Neuronal stem cell (in vitro differentiated cells): ENCODE data around the gene DIDO1.

Source experiments
- DNase-seq: peaks from one replicate; pipeline ENCODE4 v3.0.0-alpha.2; 2013; ENCODE audit warnings: low spot score
- H2AFZ ChIP-seq: one replicate; pipeline ENCODE4 v1.6.1; 2013; ENCODE audit warnings: mild to moderate bottlenecking, low read length, inconsistent platforms
- H2AK5ac ChIP-seq: 2 replicates; pipeline ENCODE4 v1.6.1; 2013; ENCODE audit warnings: low read depth, mild to moderate bottlenecking, inconsistent platforms, low read length, moderate library complexity, mixed read lengths
- H2BK120ac ChIP-seq: 2 replicates; pipeline ENCODE4 v1.6.1; 2013; ENCODE audit warnings: low read depth, mild to moderate bottlenecking, inconsistent platforms, low read length, moderate library complexity, mixed read lengths
- H2BK12ac ChIP-seq: one replicate; pipeline ENCODE4 v1.6.1; 2013; ENCODE audit warnings: low read length, inconsistent platforms
- H2BK15ac ChIP-seq: 2 replicates; pipeline ENCODE4 v1.6.1; 2013; ENCODE audit warnings: mild to moderate bottlenecking, low read length, inconsistent platforms, mixed read lengths
- H2BK5ac ChIP-seq: one replicate; pipeline ENCODE4 v1.6.1; 2013; ENCODE audit warnings: inconsistent platforms, mild to moderate bottlenecking, low read length, moderate library complexity
- H3K14ac ChIP-seq: one replicate; pipeline ENCODE4 v1.6.1; 2013; ENCODE audit warnings: low read length, inconsistent platforms
- H3K18ac ChIP-seq: 2 replicates; pipeline ENCODE4 v1.6.1; 2013; ENCODE audit warnings: low read length, inconsistent platforms
- H3K23ac ChIP-seq: 2 replicates; pipeline ENCODE4 v1.6.1; 2013; ENCODE audit warnings: low read depth, mild to moderate bottlenecking, mixed read lengths, low read length, inconsistent platforms; ENCODE audit not compliant: poor library complexity
- H3K27ac ChIP-seq: replicated peaks from 3 replicates; pipeline ENCODE4 v1.5.1; 2013; ENCODE audit warnings: low read length, inconsistent platforms
- H3K27me3 ChIP-seq, 3 experiments: 2 replicates each; pipeline ENCODE4 v1.6.1; 2013; ENCODE audit warnings: low read length in 3 of 3, mild to moderate bottlenecking in 2 of 3, inconsistent platforms in 1 of 3, low read depth in 1 of 3, mixed read lengths in 1 of 3, moderate library complexity in 1 of 3; ENCODE audit not compliant: control insufficient read depth in 3 of 3, insufficient read depth in 3 of 3
- H3K36me3 ChIP-seq, 2 donors: replicated peaks in 1 of 2; 2 replicates each; pipeline ENCODE4 v1.6.1; 2013; ENCODE audit warnings: low read length in 2 of 2; ENCODE audit not compliant: control insufficient read depth in 2 of 2, insufficient read depth in 2 of 2
- H3K4ac ChIP-seq: 2 replicates; pipeline ENCODE4 v1.6.1; 2013; ENCODE audit warnings: inconsistent platforms, mild to moderate bottlenecking, low read length, moderate library complexity
- H3K4me1 ChIP-seq, 2 donors: 1 replicate in 1 of 2; 2 replicates in 1 of 2; pipeline ENCODE4 v1.6.1; 2013; ENCODE audit warnings: low read length in 2 of 2, low read depth in 1 of 2; ENCODE audit not compliant: control insufficient read depth in 2 of 2, insufficient read depth in 1 of 2
- H3K4me2 ChIP-seq: one replicate; pipeline ENCODE4 v1.6.1; 2013; ENCODE audit warnings: mild to moderate bottlenecking, low read length, inconsistent platforms; ENCODE audit not compliant: insufficient read depth, poor library complexity, severe bottlenecking
- H3K4me3 ChIP-seq, 2 donors: 2 replicates each; pipeline ENCODE4 v1.5.1; 2013; ENCODE audit warnings: low read length in 2 of 2, mild to moderate bottlenecking in 2 of 2, inconsistent platforms in 1 of 2, moderate library complexity in 1 of 2
- H3K79me1 ChIP-seq: one replicate; pipeline ENCODE4 v1.6.1; 2013; ENCODE audit warnings: low read depth, mild to moderate bottlenecking, inconsistent platforms, low read length, moderate library complexity
- H3K9ac ChIP-seq: one replicate; pipeline ENCODE4 v1.6.1; 2013; ENCODE audit warnings: mild to moderate bottlenecking, low read depth, low read length, inconsistent platforms; ENCODE audit not compliant: poor library complexity
- H3K9me3 ChIP-seq, 2 donors: replicated peaks in 1 of 2; 2 replicates each; pipeline versions ENCODE3 to v1.6.1; 2013; ENCODE audit warnings: low read length in 2 of 2, mild to moderate bottlenecking in 2 of 2, inconsistent platforms in 1 of 2, low read depth in 1 of 2, mixed read lengths in 1 of 2, moderate library complexity in 1 of 2; ENCODE audit not compliant: control insufficient read depth in 2 of 2, insufficient read depth in 1 of 2
- H4K8ac ChIP-seq: one replicate; pipeline ENCODE4 v1.6.1; 2013; ENCODE audit warnings: low read depth, mild to moderate bottlenecking, inconsistent platforms, low read length, moderate library complexity
- H4K91ac ChIP-seq: one replicate; pipeline ENCODE4 v1.6.1; 2013; ENCODE audit warnings: low read length, low read depth, mild to moderate bottlenecking, inconsistent platforms; ENCODE audit not compliant: poor library complexity
- WGBS, 2 donors: extraction: QIAGEN DNeasy Blood & Tissue Kit; methylation state at CpG; one replicate each; pipeline ENCODE4 v1.1.7; 2013; ENCODE audit warnings: missing lambda C conversion rate in 2 of 2, mixed read lengths in 1 of 2; ENCODE audit not compliant: insufficient read length in 2 of 2, insufficient replicate concordance in 1 of 2; ENCODE audit errors: extremely low coverage in 2 of 2; 5-methylcytosine and 5-hydroxymethylcytosine counted together

DIDO1 gene

GRCh38 chr20:62951143-62951895, 25.0 kb upstream of the DIDO1 start:
- H3K36me3 ChIP-seq: peaks cover 23 to 49% of the 10 kb centered on the region in 2 donors
- no peak overlapping the region for H3K9ac ChIP-seq
- H3K79me1 ChIP-seq: peaks cover 7% of the 10 kb centered on the region
- no peak overlapping the region for H3K4ac ChIP-seq
- H3K4me3 ChIP-seq: no peak overlapping the region
- WGBS, 2 donors: no CpG with 5 or more reads among the region's 11 CpGs
- peaks cover 16 to 18% of the 10 kb centered on the region in 2 donors for H3K4me1 ChIP-seq
- no peak for DNase-seq
- no peak overlapping the region for H3K4me2 ChIP-seq
- no peak overlapping the region for H2BK15ac ChIP-seq
- H3K18ac ChIP-seq: no peak overlapping the region
- H4K8ac ChIP-seq: no peak overlapping the region
- H3K27ac ChIP-seq: no peak overlapping the region
- H2AK5ac ChIP-seq: no peak overlapping the region
- no peak overlapping the region for H2BK5ac ChIP-seq
- no peak overlapping the region for H2AFZ ChIP-seq
- no peak overlapping the region for H4K91ac ChIP-seq
- H3K23ac ChIP-seq: no peak overlapping the region
- H3K9me3 ChIP-seq: peaks cover 3 to 10% of the 10 kb centered on the region in 2 donors
- H2BK12ac ChIP-seq: no peak overlapping the region
- H2BK120ac ChIP-seq: no peak overlapping the region
- no peak overlapping the region for H3K14ac ChIP-seq
- H3K27me3 ChIP-seq: peaks cover 0 to 3% (median 0%) of the 10 kb centered on the region in 3 experiments

- Histone ChIP-seq H3K23ac (no peak overlapping the region), H3K9me3 (peaks cover 3 to 10% of the 10 kb centered on the region in 2 donors), H3K4me1 (peaks cover 12 to 16% of the 10 kb centered on the region in 2 donors), H3K36me3 (peaks cover 29 to 55% of the 10 kb centered on the region in 2 donors), H4K91ac (no peak overlapping the region), H4K8ac (no peak overlapping the region), H2AK5ac (no peak overlapping the region), H3K4ac (no peak overlapping the region), H2AFZ (no peak overlapping the region), H3K79me1 (peaks cover 7% of the 10 kb centered on the region), H3K9ac (no peak overlapping the region), H3K14ac (no peak overlapping the region), H3K4me2 (no peak overlapping the region), H3K27me3 (peaks cover 0 to 3% (median 0%) of the 10 kb centered on the region in 3 experiments), H2BK5ac (no peak overlapping the region), H3K4me3 (no peak overlapping the region), H2BK12ac (no peak overlapping the region), H2BK15ac (no peak overlapping the region), H3K27ac (no peak overlapping the region), H3K18ac (no peak overlapping the region), H2BK120ac (no peak overlapping the region)
- WGBS, 2 donors: no CpG with 5 or more reads among the region's 8 CpGs
- no peak for DNase-seq
Measured at GRCh38 chr20:62950741-62951140, 24.4 kb upstream of the DIDO1 start.

GRCh38 chr20:62949962-62950361, 23.7 kb upstream of the DIDO1 start:
- no peak overlapping the region for H3K4me3 ChIP-seq

GRCh38 chr20:62949153-62949821, 23.0 kb upstream of the DIDO1 start:
- Histone ChIP-seq H3K4me1 (peaks cover 8 to 12% of the 10 kb centered on the region in 2 donors), H3K4me3 (no peak overlapping the region), H3K4ac (no peak overlapping the region), H2BK120ac (no peak overlapping the region), H3K23ac (no peak overlapping the region), H3K79me1 (peaks cover 7% of the 10 kb centered on the region), H3K18ac (no peak overlapping the region), H2BK5ac (no peak overlapping the region), H3K36me3 (peaks cover 40 to 70% of the 10 kb centered on the region in 2 donors), H2BK12ac (no peak overlapping the region), H3K9me3 (peaks cover 3 to 10% of the 10 kb centered on the region in 2 donors), H4K91ac (no peak overlapping the region), H4K8ac (no peak overlapping the region), H3K27ac (no peak overlapping the region), H2BK15ac (no peak overlapping the region), H3K4me2 (no peak overlapping the region), H3K9ac (peak overlapping the region; percentile 64), H2AK5ac (no peak overlapping the region), H2AFZ (no peak overlapping the region), H3K27me3 (peaks cover 0 to 3% (median 0%) of the 10 kb centered on the region in 3 experiments), H3K14ac (no peak overlapping the region)
- no CpG with 5 or more reads among the region's 6 CpGs for WGBS, 2 donors
- no peak for DNase-seq

More at GRCh38 chr20:62949962-62950361, 23.7 kb upstream of the DIDO1 start:
- no peak overlapping the region for H3K9ac ChIP-seq
- no peak overlapping the region for H2BK12ac ChIP-seq
- peaks cover 7% of the 10 kb centered on the region for H3K79me1 ChIP-seq
- peaks cover 12 to 16% of the 10 kb centered on the region in 2 donors for H3K4me1 ChIP-seq
- peaks cover 33 to 63% of the 10 kb centered on the region in 2 donors for H3K36me3 ChIP-seq
- no peak overlapping the region for H3K18ac ChIP-seq
- H3K27ac ChIP-seq: no peak overlapping the region
- no peak overlapping the region for H2BK120ac ChIP-seq
- DNase-seq: no peak
- no peak overlapping the region for H4K91ac ChIP-seq
- no peak overlapping the region for H2AK5ac ChIP-seq
- no peak overlapping the region for H3K14ac ChIP-seq
- H2AFZ ChIP-seq: no peak overlapping the region
- peaks cover 0 to 3% (median 0%) of the 10 kb centered on the region in 3 experiments for H3K27me3 ChIP-seq
- H2BK5ac ChIP-seq: no peak overlapping the region
- no peak overlapping the region for H2BK15ac ChIP-seq
- H4K8ac ChIP-seq: no peak overlapping the region
- H3K4me2 ChIP-seq: no peak overlapping the region
- WGBS, 2 donors: no CpG with 5 or more reads among the region's 12 CpGs
- H3K23ac ChIP-seq: no peak overlapping the region
- H3K9me3 ChIP-seq: peaks cover 3 to 10% of the 10 kb centered on the region in 2 donors
- H3K4ac ChIP-seq: no peak overlapping the region
